HG03571 (cell line): Measurements from ENCODE around the gene B4GALT2.

Experiments used
- ATAC-seq: cut with Tn5 transposase; IDR thresholded peaks from one replicate; pipeline ENCODE4 v1.9.1; 2021; ENCODE audit not compliant: unreplicated experiment

Gene B4GALT2

GRCh38 chr1:43983253-43983899 is 4.4 kb downstream of the B4GALT2 start:
- ATAC-seq = no peak

DNA sequence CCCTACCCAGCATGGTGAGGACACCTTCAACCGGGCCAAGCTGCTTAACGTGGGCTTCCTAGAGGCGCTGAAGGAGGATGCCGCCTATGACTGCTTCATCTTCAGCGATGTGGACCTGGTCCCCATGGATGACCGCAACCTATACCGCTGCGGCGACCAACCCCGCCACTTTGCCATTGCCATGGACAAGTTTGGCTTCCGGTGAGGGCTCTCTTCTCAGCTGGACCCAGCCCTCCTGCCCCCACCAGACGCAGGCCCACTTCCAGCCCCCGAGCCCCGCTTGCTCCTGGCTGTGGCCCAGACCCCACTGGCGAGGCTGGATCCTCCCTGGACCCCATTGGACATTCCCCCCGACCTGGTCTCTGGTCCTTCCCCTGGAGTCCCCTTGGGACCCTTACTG is 5.8 kb downstream of the B4GALT2 start:
- ATAC-seq = no peak

GRCh38 chr1:43985984-43986595 is 7.1 kb downstream of the B4GALT2 start:
- no peak for ATAC-seq

DNA sequence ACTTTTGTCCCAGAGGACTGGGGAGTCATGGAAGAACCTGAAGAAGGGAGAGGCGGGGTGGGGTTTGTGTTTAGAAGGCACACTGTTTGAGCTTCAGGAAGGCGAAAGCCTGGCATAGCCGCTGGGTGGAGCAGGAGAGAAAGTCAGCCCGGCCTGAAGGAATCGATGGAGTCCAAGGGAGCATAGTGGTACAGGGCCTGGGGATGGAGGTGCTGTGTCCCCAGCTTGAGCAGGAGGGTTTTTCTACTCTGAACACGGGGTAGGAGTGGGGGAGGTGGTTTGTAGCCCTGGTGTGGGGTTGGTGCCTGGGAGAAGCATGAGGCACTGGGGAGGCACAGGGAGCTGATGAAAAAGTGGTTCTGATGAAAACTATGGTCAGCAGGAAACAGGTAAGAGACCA is 7.7 kb downstream of the B4GALT2 start:
- ATAC-seq = no peak

DNA sequence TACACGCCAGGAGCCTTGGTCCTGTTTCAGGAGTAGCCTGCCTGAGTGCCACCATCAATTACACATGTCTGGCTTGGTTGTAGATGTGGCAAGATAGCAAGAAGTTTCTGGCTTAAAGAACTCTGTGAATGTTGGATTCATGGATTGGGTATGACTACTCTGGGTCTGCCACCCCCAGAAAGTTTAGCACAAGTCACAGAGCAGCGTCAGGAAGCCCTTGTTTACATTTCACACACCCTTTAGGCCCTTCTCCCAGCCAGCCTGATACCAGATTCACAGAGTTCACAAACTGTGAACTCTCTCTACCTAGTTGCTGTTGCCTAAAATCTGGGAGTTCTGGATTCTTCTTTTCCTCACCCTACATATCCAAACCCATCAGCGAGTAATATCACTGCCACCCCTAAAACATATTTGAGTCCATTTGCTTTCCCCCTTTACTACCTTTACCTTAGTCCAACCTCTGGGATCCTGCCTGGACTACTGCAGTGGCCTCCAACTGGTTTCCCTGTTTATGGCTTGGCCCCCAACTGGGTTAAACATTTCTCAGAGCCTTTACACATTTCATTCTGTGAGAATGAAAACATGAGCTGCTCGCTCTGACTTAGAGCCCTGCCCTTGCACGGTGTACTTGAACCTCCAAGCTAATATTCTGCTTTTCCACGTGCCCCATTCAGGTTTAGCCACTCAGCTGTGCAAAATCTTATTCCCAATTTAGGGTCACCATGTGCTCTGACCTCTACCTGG is 8.3 kb downstream of the B4GALT2 start:
- no peak for ATAC-seq

DNA sequence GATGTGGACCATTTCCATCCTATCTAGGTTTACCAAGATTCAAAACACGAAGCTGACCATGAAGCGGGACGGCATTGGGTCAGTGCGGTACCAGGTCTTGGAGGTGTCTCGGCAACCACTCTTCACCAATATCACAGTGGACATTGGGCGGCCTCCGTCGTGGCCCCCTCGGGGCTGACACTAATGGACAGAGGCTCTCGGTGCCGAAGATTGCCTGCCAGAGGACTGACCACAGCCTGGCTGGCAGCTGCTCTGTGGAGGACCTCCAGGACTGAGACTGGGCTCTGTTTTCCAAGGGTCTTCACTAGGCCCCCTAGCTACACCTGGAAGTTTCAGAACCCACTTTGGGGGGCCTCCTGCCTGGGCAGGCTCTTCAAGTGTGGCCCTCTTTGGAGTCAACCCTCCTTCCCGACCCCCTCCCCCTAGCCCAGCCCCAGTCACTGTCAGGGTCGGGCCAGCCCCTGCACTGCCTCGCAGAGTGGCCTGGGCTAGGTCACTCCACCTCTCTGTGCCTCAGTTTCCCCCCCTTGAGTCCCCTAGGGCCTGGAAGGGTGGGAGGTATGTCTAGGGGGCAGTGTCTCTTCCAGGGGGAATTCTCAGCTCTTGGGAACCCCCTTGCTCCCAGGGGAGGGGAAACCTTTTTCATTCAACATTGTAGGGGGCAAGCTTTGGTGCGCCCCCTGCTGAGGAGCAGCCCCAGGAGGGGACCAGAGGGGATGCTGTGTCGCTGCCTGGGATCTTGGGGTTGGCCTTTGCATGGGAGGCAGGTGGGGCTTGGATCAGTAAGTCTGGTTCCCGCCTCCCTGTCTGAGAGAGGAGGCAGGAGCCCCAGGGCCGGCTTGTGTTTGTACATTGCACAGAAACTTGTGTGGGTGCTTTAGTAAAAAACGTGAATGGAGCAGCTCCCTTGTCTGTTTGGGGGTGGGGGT is 11.5 kb downstream of the B4GALT2 start:
- ATAC-seq = no peak

GRCh38 chr1:43991200-43991475 is 12.1 kb downstream of the B4GALT2 start:
- ATAC-seq = no peak

- no peak for ATAC-seq
These were observed 12.6 kb downstream of the B4GALT2 start, which contains the start of gene CCDC24 for GRCh38 chr1:43991476-43992231. TSS of gene CCDC24 (plus strand) at chr1:43991599. CDS start at chr1:43991879, 280 bp downstream.

GRCh38 chr1:43992232-43992995 is 13.4 kb downstream of the B4GALT2 start:
- ATAC-seq = no peak

DNA sequence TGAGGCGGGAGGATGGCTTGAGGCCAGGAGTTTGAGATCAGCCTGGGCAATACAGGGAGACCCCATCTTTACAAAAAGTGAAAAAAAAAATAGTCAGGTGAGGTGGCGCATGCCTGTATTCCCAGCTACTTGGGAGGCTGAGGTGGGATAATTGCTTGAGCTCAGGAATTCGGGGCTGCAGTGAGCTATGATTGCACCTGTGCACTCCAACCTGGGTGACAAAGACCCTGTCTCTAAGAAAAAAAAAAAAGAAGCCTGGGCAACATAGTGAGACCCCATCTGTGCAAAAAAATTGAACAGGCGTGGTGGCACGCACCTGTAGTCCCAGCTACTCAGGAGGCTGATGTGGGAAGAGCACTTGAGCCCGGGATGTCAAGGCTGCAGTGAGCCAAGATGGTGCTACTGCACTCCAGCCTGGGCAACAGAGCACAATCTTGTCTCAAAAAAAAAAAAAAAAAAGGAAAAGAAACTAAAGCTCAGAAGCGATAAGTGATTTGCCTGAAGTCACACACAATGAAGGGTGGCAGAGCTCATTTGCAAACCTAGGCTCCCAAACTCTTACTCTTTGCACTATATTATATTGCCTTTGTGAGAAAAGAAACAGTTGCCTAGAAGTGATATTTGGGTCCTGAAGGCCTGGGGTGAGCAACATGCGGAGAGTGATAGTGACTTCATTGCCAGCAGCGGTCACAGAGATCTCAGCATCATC is 14.3 kb downstream of the B4GALT2 start:
- ATAC-seq = no peak

DNA sequence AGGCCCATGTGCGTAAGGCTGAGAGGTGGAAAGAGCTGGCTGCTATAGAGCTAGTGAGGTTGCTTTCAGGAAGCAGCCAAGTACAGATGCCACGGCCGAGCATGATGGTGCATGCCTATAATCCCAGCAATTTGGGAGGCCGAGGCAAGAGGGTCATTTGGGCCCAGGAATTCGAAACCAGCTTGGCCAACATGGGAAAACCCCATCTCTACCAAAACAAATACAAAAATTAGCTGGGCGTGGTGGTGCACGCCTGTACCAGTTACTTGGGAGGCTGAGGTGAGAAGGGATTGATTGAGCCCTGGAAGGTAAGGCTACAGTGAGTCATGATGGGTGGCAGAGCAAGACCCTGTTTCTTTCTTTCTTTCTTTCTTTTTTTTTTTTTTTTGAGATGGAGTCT is 15.1 kb downstream of the B4GALT2 start:
- ATAC-seq = no peak

DNA sequence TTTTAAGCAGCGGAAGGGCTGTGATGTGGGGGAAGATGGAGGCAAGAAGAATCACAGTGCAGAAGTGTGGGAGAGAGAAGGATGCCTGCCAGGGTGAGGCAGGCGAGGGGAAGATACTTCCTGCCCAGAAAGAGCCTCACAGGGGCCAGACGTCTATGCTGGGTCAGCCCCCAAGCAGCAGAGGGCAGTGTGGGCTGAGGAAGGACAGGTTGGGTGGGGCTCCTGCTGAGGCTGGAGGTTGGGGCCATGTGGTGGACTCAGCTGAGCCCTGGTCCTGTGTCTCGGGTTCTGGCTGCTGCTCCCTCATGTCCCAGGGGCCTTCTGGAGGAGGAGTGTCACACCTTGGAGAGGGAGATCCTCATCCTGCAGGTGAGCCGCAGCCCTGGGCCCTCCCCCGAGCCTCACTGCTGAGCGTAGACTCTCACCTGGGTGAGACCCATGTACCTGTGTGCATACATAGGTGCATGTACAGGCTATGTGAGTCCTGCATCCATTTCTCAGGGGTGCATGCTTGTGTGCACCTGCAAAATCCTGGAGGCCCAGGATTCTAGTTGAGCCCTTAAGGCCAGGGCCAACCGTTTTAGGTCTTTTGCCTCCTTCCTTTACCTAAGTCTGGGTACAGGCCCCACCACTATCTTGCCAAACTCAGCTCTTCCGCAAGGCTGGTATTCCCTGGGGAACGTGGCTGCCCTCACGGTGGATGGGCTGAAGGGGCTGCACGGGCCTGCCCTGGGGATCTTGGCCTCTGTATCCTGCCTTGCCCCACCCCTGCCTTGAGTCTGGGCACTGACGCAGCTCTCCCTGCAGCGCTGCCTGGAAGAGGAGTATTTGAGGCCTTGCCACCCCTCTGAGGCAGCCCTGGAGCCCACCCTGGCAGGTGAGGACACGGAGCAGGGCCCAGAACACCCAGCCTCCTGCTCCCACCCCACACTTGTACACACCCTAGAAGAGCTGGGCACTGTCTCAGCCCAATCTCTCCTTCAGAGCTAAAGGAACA is 16.1 kb downstream of the B4GALT2 start:
- no peak for ATAC-seq

DNA sequence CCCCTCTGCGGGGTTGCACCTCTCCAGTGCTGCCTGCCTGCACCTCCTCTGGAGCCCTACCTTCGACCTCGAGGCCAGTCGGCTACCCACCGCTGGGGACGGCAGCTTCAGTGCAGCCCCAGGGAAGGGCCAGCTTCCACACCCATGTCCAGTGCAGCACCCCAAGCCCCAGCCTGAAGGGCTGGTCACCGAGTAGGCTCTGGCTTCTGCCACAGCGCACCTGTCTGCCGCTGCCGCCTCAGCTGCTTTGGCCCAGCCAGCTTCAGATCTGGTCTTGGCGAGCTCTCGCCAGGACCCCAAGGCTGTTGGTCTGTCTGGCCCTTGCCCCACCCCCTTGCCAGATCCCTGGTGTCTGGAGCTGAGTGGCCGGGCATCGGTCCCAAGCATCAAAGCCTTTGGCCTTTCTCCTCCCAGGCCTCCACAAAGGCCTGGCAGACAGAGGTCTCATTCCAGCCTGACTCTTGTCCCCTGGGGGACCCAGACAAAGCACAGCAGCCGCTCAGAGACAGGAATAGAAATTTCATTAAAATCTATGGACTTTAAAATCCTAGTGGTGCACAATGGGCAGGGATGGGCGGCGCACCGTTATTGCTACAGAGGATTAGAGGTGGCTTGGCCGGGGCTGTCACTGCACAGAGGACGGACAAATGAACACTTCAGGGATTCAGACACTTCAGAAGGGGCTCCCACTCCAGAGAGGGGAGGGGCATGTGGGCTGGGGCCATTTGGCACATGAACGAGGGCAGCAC is 17.1 kb downstream of the B4GALT2 start:
- no peak for ATAC-seq

GRCh38 chr1:43996733-43997115 is 17.7 kb downstream of the B4GALT2 start:
- ATAC-seq = no peak

GRCh38 chr1:43997295-43997999 is 18.4 kb downstream of the B4GALT2 start:
- no peak for ATAC-seq

- no peak for ATAC-seq
These were observed 19.0 kb downstream of the B4GALT2 start for GRCh38 chr1:43998000-43998378.

GRCh38 chr1:43999455-43999854 is 20.4 kb downstream of the B4GALT2 start:
- ATAC-seq = no peak
